Measurements from ENCODE around the gene QSOX2.
"Not testable (repeated sequence)": the region's sequence is repeated elsewhere in the genome, so short reads cannot be mapped to it uniquely, and the experiment has no call there.

Gene QSOX2

DNA sequence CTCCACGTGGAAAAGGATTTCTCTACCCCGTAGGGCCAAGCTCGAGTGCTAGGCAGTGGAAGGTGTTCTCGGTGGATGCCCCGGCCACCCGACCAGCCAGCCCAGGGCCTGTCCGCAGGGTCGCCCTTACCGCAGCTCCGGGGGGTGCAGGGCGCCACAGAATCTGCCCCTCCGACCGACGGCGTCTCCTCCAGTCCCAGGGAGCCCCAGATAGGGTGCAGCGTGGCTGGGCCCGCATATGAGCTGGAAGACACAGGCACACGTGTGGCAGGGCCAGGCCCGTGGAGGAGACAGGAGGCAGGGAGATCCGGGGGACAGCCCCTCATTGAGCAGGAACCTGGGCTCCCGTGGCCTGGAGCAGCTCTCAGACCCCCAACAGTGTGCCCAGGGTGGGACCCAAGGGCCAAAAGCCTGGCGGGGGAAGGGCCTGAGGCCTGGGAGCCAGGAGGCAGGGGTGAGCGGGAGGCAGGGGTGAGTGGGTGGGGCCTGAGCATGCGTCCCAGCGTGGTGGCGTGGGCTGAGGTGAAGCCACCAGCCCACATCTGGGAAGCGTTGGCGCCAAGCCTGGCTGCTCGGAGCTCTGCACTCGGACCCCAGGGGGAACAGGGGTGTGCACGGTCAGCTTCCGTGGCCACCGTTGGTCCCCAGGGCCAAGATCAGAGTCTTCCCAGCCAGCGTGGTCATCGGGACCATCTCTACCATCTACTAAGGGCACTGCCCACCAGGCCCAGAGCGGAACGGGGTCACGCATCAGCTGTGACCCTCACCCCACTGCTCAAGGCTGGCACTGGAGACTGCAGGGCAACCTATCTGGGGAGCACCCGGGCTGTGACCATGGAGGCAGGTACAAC, 36.0 kb upstream of the QSOX2 start:
- no peak for FAIRE-seq

DNA sequence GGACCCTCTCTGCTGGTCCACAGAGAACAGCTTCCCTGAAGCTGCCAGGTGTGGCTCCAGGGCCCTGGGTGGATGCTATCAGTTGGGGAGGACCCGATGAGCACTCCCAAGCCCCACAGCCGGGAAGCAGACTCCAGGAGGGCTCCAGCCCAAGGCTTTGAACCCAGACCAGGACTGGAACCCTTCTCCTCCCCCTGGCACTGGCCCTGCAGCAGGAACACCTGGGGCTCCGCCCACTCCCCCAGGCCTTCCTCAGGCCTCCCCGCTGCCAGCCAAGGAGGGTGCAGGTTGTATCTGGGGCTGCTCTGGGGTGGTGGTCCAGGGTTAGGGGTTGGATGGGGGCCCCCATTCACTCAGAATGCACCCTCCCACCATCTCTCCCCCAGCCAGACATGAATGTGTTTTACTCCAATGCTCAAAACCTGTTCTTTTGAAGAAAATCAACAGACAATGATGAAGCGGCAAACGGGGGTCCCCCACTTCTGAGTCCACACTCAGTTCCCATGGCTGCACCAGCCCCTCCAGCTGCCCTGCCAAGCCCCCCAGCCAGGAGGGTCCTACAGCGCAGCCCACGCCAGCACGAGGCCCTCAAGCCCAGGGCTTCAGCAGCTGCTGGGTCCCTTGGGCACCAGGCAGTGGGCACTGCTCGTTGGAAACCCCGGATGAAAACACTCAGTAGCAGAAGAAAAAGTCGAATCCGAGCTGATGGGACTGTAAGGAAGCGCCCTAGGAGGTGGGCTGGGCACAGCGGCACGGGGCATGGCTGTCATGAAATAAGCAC, 35.1 kb upstream of the QSOX2 start:
- FAIRE-seq, result no peak

DNA sequence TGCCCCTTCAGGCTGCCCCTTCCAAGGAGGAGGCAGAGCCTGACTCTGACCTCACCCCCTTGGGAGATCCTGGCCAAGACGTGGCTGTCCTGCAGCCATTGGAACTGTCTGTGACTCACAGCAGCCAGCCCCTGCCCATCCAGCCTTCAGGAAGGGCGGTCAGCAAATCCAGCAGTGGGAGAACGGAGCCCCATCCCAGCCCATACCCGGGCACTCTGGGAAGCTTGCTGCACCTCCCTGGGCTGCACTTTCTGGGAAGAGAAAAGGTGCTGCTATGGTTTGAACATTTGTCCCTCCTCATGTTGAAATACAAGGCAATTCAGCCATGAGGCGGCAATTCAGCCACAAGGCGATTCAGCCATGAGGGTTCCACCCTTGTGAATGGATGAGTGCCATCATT, 33.9 kb upstream of the QSOX2 start:
- no peak for FAIRE-seq

DNA sequence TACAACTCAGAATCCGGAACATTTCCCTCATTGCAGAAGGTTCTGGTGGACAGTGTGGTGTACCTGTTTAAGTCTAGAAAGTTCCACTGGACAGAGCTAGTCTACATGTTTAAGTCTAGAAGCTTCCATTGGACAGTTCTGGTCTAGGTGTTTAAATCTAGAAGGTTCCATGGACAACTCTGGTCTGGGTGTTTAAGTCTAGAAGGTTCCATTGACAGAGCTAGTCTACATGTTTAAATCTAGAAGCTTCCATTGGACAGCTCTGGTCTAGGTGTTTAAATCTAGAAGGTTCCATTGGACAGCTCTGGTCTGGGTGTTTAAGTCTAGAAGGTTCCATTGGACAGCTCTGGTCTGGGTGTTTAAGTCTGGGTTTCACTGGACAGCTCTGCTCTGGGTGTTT, 33.3 kb upstream of the QSOX2 start:
- FAIRE-seq, result no peak

DNA sequence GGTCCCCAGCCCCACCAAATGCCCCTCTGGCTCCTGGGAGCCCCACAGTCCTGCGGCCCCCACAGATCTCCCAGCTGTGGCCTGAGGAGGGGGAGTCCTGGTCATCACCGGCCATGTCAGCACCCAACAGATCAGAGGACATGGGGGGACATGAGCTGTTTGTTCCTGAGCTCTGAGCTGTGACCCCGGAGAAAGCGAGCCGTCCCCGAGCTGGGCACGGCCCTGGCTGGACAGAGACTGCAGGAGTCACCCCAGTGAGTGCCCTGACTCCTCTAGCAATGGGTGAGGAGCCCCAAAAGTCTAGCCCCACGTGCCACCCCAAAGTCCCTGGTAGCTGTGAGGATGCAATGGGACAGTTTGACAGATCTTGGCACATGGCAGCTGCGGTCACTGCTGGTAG, 32.6 kb upstream of the QSOX2 start:
- no peak for FAIRE-seq

DNA sequence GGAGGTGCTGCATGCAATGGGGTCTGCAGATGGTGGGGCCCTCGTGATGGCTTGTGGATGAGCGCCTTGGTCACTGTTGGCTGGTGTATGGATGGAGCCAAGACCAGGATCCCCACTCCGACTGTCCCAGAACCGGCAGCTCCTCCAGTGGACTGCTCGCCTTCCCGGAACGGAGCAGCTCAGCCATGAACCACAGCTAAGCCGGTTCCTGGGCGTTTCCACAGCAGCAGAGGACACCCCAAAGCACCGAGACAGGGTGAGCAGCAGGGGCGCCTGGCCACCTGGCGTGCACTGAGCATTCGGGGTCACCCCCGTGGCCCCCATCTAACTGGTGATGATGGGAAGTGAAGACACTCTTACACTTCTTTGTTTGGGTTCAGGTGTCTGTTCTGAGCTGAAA, 32.1 kb upstream of the QSOX2 start:
- no peak for FAIRE-seq

DNA sequence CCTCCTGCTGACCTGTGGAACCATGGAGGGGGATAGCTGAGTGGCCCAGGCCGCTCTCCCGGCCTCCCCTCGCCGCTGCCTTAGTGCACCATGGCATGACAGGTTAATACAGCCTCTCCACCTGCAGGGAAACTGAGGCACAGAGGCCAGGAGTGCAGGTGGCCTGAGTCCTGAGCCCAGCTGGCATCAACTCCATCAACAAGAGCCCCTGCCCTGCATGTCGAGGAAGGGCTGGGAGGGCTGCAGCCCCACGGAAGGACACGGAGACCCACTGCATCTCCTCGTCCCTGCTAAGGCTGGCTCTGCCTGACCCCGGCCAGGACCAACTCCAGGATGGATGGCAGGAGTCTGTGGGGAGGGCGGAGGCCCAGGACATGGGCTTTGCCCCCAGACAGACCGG, 31.1 kb upstream of the QSOX2 start:
- no peak for FAIRE-seq

DNA sequence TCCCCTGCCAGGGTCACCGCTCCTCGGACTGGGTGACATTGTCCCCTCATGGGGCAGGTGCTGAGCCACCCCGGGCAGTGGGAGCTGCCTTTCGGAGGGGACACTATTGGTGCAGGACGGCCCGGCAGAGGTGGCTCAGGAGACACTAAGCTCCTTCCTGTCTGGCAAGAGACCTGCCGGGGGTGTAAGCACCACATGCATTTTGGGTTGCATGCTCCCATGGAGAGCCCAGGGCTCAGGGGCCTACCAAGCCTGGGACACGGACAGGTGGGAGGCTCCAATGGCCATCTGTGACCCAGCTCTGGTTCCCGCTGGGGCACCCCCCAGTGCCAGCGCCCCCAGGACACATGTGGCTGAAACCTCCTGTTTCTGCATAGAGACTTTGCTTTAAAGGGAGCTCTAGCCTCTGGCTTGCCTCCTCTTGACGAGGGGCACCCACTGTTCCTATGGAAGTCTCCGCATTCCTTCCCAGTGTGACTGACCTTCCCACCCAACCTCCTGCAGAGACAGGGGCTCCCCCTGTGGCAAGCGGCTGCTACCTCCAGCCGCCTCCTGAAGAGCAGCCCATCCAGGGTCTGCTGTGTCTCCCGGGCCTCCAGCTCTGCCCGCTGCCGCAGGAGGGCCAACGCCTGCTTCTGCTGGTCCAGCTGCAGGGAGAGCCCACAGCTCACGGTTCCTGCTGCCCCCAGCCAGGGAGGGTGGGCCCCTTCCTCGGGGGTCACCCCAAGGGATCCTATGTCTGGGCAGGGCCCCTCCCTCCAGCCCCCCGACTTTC, 30.2 kb upstream of the QSOX2 start:
- FAIRE-seq, result no peak

DNA sequence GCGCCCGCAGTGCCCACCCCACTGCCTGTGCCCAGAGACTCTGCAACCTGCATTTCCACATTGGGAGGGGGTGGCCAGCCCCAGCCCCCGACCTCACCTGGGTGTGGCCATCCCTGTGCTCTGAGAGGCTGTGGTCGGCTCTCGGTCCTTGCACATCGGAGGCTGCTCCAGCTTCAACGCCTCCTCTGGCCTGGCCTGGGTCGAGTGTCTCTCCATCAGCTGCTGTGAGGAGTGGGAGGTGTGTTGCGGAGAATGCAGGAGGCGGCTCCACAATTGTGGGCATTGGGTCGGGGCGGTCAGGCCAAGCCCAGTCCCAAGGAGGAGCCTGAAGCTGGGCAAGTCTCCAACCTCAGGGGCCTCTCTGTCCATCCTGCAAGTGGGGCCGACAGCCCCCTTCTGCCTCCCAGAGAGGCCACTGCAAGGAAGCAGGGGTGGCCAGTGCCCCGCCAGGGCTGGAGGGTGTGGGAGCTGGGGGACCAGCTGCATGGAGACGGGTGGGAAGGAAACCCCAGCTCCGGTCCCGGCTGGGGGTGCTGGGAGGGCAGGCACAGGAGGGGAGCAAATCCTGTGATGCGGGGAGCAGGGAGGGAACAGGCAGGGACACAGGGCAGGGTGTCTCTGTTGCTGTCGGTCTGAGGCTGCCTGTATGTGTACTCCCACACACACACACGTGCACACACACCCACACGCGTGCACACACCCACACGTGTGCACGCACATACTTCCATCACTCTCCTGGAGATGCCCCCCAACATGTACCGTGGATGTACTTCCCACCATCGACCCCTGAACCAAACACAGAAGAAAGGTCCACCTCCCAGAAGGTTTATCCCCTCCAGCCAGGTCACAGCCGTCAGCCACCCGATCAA, 29.4 kb upstream of the QSOX2 start:
- FAIRE-seq, result no peak

DNA sequence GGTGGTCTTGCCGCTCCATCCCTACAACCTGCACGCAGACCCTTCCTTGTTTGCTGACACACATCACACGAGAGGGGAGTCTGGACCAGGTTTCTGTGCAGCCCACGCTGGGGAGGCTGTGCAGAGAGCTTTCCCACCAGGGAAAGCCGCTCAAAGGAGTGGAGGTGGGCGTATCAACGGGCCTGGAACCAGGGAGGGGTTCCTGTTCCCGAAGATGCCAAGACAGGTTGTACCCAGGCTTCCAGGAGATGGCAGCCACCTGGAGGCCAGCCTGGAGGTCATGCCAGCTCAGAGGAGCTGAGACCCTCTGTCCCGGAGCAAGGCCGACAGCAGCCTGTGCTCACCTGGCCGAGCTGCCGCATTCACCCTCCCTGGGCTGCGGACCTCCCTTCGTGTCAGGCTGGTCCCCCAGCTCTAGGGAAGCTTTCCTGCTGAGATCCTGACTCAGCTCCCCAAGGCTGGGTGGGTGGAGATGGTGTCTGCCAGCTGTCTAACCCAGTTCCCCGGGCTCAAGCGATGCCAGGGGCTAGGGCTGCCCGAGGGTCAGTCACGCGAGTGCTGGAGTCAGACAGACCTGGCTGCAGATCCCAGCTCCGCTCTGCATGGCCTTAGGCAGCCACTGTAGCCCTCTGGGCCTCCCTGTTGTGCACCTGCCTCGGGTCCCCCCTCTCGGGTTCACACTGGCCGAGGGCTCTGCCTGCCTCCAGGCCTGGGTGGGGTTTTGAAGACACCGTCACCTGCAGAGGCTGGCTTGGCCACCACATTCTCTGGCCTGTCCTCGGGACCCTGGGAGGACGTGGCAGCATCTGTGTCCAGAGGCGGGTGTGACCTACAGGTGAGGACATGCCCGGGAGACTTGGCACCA, 28.5 kb upstream of the QSOX2 start:
- FAIRE-seq, result no peak

DNA sequence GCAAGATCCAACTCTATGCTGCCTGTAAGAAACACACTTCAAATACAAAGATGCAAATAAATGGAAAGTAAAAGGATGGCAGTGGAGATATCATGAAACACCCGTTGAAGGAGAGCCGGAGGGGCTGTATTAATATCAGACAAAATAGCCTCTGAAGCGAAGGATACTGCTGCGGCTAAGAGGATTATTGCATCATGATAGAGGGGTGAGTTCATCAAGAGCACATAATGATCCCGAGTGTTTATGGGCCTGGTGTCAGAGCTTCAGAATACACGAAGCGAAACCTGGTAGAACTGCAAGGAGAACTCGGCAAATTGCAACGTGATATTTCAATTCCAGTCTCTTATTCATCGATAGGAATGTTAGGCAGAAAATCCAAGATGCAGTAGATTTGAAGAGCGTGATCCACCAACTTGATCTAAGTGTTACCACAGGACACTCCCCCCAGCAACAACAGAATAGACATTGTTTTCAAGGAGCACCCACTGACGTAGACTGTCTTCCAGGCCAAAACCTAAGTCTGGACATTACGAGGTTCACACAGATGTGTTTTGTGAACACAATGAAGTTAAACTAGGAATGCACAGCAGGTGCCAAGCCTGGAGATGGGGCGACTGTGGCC, 27.7 kb upstream of the QSOX2 start:
- no peak for FAIRE-seq

DNA sequence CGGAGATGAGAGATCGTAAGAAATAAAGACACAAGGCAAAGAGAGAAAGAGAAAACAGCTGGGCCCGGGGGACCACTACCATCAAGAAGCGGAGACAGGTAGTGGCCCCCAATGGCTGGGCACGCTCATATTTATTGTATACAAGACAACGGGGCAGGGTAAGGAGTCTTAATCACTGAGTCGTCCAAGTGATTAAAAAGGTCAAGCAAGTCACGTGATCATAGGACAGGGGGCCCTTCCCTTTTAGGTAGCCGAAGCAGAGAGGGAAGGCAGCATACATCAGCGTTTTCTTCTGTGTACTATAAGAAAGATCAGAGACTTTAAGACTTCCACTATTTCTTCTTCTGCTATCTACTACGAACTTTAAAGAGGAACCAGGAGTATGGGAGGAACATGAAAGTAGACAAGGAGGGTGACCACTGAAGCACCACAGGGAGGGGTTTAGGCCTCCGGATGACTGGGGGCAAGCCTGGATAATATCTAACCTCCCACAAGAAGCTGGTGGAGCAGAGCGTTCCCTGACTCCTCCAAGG, 24.6 kb upstream of the QSOX2 start:
- FAIRE-seq, result no peak

DNA sequence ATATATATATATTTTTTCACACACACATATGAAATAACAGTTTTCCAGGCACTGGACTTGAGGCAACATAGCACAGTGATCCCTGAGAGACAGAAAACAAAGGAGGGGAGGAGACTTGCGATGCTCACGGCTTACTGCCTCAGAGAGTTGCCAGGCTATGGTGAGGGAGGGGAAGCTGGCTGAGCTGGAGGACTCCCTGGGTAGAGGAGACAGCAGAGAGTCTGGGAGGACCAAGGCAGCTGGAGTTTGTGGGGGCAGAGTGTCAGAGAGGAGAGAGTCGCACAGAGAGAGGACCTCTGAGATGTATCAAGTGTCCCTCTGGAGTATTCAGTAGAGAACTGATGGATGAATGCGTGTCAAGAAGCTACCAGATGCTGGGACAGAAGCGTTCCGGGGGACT, 23.1 kb upstream of the QSOX2 start:
- FAIRE-seq, result no peak

DNA sequence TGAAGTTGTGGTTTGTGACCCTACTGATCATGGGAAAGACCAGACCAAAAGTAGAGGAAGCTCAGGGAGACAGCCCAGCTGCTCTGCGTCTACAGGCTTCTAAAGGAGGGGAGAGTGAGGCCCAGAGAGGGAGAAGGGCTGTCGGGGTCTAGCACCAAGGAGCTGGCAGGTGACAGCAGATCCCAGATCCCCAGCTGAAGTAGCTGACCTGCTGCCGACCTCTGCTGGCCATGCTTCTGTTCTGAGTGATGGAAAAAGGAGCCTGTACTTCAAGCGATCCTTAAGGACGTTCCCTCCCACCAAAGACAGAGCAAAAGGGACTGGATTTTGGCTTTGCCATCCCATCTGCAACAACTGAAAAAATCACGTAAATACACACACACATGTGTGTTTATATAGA, 22.7 kb upstream of the QSOX2 start:
- no peak for FAIRE-seq

DNA sequence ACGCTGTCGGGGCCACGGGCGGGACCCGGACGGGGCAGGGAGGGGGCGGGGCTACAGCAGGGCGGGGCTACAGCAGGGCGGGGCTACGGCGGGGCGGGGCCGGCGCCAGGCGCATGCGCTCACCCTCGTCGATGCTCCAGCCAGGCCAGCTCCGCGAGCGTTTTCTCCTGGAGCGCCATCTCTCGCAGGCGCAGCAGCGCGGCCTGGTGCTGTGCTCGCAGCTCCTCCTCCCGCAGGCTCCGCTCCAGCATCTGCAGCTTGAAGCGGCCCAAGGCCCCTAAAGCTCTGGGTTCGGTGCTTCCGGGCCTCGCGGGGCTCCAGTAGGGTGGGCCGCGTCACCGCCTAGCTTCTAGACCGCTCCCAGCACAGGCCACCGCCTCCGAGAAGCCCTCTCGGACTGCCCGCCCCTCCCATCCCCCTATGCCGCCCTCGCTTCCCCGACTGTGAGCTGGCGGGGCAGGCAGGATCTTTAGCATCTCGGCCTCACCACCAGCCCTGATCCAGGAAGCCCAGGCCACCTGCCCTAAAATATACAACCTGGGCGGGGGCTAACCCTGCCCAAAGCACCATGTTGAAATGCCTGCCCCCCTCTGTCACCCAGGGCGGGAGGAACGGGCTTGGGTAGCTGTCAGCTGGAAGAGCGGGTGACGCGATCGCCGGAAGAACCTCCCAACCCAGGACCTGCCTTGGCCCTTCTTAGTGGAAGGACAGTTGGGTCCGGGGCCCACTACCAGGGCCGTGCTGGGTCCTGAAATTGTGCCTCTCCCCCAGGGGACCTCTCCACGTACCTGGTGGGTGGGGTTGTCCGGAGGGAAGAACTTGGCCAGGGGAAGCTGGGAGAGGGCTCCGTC, 21.9 kb upstream of the QSOX2 start:
- FAIRE-seq, result no peak

DNA sequence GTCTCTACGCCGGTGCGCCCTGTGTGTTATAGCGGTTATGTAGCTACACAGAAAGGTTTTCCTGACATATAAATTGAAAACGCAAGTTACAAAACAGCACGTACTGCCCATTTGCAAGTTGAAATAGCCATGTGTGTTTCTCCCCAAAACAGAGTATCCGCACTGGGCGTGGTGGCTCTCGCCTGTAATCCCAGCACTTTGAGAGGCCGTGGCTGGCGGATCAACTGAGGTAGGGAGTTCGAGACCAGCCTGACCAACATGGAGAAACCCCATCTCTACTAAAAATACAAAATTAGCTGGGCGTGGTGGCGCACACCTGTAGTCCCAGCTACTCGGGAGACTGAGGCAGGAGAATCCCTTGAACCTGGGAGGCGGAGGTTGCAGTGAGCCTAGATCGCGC, 21.0 kb upstream of the QSOX2 start:
- not testable (repeated sequence) for FAIRE-seq

DNA sequence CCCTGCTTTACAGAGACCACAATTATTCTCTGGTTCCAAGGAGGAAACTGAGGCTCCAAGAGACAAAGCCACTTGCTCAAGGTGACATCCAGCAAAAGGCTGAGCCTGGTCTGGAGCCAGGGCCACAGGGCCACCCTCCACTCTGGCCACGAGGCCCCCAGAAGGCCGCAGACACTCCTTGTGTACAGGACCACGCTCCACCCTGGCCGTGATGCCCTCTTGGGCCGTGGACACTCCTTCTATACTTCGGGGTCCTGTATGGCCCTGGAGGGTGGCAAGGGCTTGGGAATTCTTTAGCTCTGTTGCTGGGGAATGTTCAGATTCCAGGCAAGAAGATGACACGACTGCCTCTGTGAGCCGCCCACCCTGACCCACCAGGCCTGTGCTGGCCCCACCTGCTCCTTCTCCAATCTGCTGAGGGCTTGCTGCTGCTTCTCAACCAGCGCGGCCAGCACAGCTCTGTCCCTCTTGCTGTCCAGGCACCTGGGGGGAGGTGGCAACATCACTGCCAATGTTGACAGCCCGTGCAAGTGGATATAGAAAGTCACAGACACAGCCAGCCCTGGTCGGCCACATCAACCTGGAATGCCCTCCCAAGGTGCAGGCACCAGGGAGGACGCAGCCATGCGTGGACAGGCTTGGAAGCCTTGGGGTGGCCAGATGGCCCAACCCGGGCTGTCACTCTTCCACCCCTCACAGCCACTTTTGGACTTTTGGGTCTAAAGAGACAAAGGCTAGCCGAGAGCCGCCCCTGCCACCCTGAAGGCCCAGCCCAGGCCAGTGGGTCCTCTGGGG, 20.1 kb upstream of the QSOX2 start:
- no peak for FAIRE-seq

DNA sequence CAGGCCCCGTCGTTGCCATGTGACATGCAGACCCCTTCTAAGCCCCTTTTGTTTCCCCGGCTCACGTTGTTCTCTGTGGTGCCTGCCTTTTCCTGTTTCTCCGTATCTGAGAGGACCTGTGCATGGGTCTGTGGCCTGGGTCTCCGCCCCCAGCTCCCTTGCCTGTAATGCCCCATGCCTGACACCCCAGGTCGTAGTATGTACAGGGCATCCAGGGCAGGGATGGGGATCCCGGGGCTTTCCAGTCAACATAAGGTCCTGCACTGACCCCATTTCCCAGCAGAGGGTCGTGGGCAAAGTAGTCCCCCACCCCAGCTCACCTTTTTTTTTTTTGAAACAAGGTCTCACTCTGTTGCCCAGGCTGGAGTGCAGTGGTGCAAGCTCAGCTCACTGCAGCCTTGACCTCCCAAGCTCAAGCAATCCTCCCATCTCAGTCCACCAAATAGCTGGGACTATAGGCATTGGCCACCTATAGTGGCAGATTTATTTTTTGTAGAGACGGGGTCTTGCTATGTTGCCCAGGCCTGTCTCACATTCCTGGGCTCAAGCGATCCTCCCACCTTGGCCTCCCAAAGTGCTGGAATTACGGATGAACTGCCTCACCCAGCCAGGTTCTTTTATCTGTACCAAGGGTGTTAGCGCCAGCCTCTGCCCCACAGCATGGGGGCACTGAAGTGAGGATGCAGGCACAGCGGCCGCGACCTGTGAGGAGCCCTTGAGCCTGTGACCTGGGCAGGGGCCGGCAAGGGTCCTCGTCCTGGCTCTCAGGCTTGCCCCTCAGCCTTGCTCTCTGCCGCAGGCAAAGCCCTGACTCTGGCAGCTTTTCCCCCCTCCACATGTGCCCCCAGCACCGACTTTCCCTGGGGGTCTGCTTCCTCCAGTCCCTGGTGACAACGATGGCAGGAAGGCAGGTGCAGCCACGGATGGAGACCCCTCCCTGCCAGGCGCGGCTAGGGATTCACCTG, 19.1 kb upstream of the QSOX2 start:
- FAIRE-seq, result no peak
